Measurements from ENCODE around the gene CARD19.
"Not testable (repeated sequence)": the region's sequence is repeated elsewhere in the genome, so short reads cannot be mapped to it uniquely, and the experiment has no call there.

CARD19 gene

GRCh38 chr9:93107825-93108161, 11.8 kb downstream of the CARD19 start:
- no peak for DNase-seq

- DNase-seq = no peak
These were observed 12.4 kb downstream of the CARD19 start for GRCh38 chr9:93108291-93109041.

GRCh38 chr9:93110311-93110855, 14.4 kb downstream of the CARD19 start:
- DNase-seq = no peak

- DNase-seq = no peak
These were observed 15.0 kb downstream of the CARD19 start for GRCh38 chr9:93111001-93111370.

GRCh38 chr9:93111371-93112115, 15.5 kb downstream of the CARD19 start:
- no peak for DNase-seq

- no peak for DNase-seq
These were observed 16.3 kb downstream of the CARD19 start for GRCh38 chr9:93112116-93112863.

GRCh38 chr9:93112864-93113389, 16.9 kb downstream of the CARD19 start:
- no peak for DNase-seq

GRCh38 chr9:93114169-93114983, 18.4 kb downstream of the CARD19 start:
- DNase-seq = no peak

GRCh38 chr9:93114984-93115335, 18.9 kb downstream of the CARD19 start:
- no peak for DNase-seq

- DNase-seq = no peak
These were observed 19.6 kb downstream of the CARD19 start for GRCh38 chr9:93115486-93116071.

- DNase-seq = no peak
These were observed 20.3 kb downstream of the CARD19 start for GRCh38 chr9:93116072-93116961.

- not testable (repeated sequence) for DNase-seq
These were observed 21.5 kb downstream of the CARD19 start for GRCh38 chr9:93117521-93117920.

GRCh38 chr9:93117924-93118862, 22.2 kb downstream of the CARD19 start:
- DNase-seq = no peak

GRCh38 chr9:93118863-93119702, 23.1 kb downstream of the CARD19 start:
- DNase-seq = no peak

GRCh38 chr9:93119703-93119952, 23.6 kb downstream of the CARD19 start:
- DNase-seq = no peak

GRCh38 chr9:93119953-93120845, 24.2 kb downstream of the CARD19 start:
- DNase-seq = peak; percentile 20

GRCh38 chr9:93120846-93121315, 24.9 kb downstream of the CARD19 start:
- no peak for DNase-seq

All from NCI-H82 (cell line).